ENCODE measurements around the gene UPK1B. TPM values are rescaled to one million over a fixed set of nuclear protein-coding genes. Genes with fewer than 3 reads are reported as not detected.
A peak's percentile ranks its signal among the peaks of the same experiment; 100 is the strongest.

The UPK1B gene
- total RNA-seq, 4 donors from 2014 or later = not detected

DNA sequence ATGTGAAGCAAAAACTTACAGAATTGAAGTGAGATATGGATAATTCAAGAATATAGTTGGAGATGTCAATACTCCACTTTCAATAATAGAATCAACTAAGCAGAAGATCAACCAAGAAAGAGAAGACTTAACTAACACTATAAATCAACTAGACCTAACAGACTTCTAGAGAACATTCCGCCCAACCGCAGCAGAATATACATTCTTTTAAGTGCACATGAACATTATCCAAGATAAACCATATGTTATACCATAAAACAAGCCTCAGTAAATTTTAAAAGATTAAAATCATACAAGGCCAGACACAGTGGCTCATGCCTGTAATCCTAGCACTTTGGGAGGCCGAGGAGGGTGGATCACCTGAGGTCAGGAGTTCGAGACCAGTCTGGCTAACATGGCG, 32.9 kb upstream of the UPK1B start:
- 91 to 93% methylated on average over 5 of the region's 5 CpGs for WGBS, 2 donors
- DNase-seq = no peak
- H3K4me1 ChIP-seq = no peaks in the 10 kb centered on the region
- no peaks in the 10 kb centered on the region for H3K36me3 ChIP-seq
- no peak overlapping the region for H3K27ac ChIP-seq
- TF ChIP-seq POLR2A (IDR thresholded peaks at IDR 0.05) = no peak
- TF ChIP-seq, protein P1, sequence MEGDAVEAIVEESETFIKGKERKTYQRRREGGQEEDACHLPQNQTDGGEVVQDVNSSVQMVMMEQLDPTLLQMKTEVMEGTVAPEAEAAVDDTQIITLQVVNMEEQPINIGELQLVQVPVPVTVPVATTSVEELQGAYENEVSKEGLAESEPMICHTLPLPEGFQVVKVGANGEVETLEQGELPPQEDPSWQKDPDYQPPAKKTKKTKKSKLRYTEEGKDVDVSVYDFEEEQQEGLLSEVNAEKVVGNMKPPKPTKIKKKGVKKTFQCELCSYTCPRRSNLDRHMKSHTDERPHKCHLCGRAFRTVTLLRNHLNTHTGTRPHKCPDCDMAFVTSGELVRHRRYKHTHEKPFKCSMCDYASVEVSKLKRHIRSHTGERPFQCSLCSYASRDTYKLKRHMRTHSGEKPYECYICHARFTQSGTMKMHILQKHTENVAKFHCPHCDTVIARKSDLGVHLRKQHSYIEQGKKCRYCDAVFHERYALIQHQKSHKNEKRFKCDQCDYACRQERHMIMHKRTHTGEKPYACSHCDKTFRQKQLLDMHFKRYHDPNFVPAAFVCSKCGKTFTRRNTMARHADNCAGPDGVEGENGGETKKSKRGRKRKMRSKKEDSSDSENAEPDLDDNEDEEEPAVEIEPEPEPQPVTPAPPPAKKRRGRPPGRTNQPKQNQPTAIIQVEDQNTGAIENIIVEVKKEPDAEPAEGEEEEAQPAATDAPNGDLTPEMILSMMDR (IDR thresholded peaks at IDR 0.05) = no peak
- no peak overlapping the region for H3K4me3 ChIP-seq (replicated peaks in 1 of 3)
- no peaks in the 10 kb centered on the region for H3K9me3 ChIP-seq
- no peaks in the 10 kb centered on the region for H3K27me3 ChIP-seq
- intact Hi-C loops (cut with DNase I) = no loop called here

DNA sequence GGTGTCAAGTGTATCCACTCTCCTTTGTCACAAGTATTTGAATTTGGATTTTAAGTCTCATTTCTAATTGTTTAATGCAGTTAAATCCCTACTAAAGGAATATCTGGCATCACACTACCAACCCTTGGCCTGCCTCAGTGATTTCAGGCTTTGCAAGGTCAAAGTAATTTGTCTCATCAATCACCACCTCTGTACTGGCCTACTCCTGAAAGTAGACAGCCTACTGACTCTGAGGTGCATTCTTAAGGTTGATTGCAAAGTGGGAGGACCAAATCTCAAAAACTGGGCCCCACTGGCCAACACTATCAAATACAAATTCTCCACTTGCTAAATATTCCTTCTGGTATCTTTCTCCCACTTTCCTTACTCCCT, 28.3 kb upstream of the UPK1B start:
- H3K4me1 ChIP-seq = no peaks in the 10 kb centered on the region
- no peak overlapping the region for H3K27ac ChIP-seq
- H3K27me3 ChIP-seq = no peaks in the 10 kb centered on the region
- H3K4me3 ChIP-seq (replicated peaks in 1 of 3) = no peak overlapping the region
- H3K36me3 ChIP-seq = no peaks in the 10 kb centered on the region
- TF ChIP-seq, protein P1 (IDR thresholded peaks at IDR 0.05) = no peak
- TF ChIP-seq POLR2A (IDR thresholded peaks at IDR 0.05) = no peak
- intact Hi-C loops (cut with DNase I) = no loop called here
- DNase-seq = no peak
- no peaks in the 10 kb centered on the region for H3K9me3 ChIP-seq

- DNase-seq = peak in 1 of 2 donors; percentile 7
- Histone ChIP-seq H3K9me3 (no peaks in the 10 kb centered on the region), H3K27me3 (no peaks in the 10 kb centered on the region), H3K36me3 (no peaks in the 10 kb centered on the region), H3K27ac (no peak within 1 kb of the TSS), H3K4me3 (replicated peaks in 1 of 3) (no peak within 1 kb of the TSS), H3K4me1 (no peaks in the 10 kb centered on the region)
- no peak for TF ChIP-seq POLR2A (IDR thresholded peaks at IDR 0.05)
- TF ChIP-seq, protein P1 (IDR thresholded peaks at IDR 0.05) = peak in 3 of 6 experiments; percentile 22 to 52 (median 27)
- intact Hi-C loops (cut with DNase I) = no loop called here
- WGBS, 2 donors = 82 to 84% methylated on average over 23 of the region's 23 CpGs
Measured at GRCh38 chr3:119145500-119146167, 27.8 kb upstream of the UPK1B start, which contains the start of gene TEX55. TSS of gene TEX55 (plus strand) at chr3:119146165. CDS start at chr3:119146190, 25 bp downstream.

- no peaks in the 10 kb centered on the region for H3K4me1 ChIP-seq
- no peak overlapping the region for H3K27ac ChIP-seq
- no peaks in the 10 kb centered on the region for H3K27me3 ChIP-seq
- no peak for DNase-seq
- no peaks in the 10 kb centered on the region for H3K36me3 ChIP-seq
- intact Hi-C loops (cut with DNase I) = no loop called here
- WGBS, 2 donors = 88 to 89% methylated on average over 15 of the region's 15 CpGs
- no peak for TF ChIP-seq POLR2A (IDR thresholded peaks at IDR 0.05)
- TF ChIP-seq, protein P1 (IDR thresholded peaks at IDR 0.05) = no peak
- H3K9me3 ChIP-seq = no peaks in the 10 kb centered on the region
- no peak overlapping the region for H3K4me3 ChIP-seq (replicated peaks in 1 of 3)
Measured at GRCh38 chr3:119146578-119147375, 26.6 kb upstream of the UPK1B start.

DNA sequence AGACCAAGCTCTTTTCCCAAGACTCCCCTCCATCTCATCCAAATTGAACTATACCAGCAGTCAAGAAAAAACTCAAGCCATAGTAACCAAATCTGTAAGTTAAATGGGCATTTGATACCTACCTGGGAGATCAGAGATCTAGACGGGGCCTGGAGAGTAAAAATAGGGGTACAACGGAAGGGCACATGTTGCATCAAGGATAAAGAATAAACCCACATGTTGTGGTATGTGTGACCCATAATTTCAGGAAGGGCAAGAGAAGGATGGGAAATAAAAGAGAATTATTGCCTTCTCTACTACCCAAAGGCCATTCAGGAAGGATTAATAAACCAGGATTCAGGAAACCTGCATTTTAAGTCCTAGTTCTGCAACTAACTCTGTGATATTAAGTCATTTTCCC, 25.9 kb upstream of the UPK1B start:
- WGBS, 2 donors = 49 to 50% methylated on average over 2 of the region's 2 CpGs
- TF ChIP-seq, protein P1 (IDR thresholded peaks at IDR 0.05) = no peak
- TF ChIP-seq POLR2A (IDR thresholded peaks at IDR 0.05) = no peak
- Histone ChIP-seq H3K36me3 (no peaks in the 10 kb centered on the region), H3K27me3 (no peaks in the 10 kb centered on the region), H3K27ac (no peak overlapping the region), H3K9me3 (no peaks in the 10 kb centered on the region), H3K4me1 (no peaks in the 10 kb centered on the region), H3K4me3 (replicated peaks in 1 of 3) (no peak overlapping the region)
- intact Hi-C loops (cut with DNase I) = no loop called here
- no peak for DNase-seq
